Putamen (tissue), 1 donor: Measurements from ENCODE around the gene RHOV.

Source experiments
- DNase-seq: peaks from one replicate; pipeline ENCODE4 v3.0.0-alpha.2; 2016; ENCODE audit warnings: low spot score

The RHOV gene

GRCh38 chr15:40873694-40874561, at the start of gene RHOV:
Gene RHOV (minus strand): TSS chr15:40874234. CDS start chr15:40874139, 95 bp downstream.
- no peak for DNase-seq

GRCh38 chr15:40923551-40923950, 49.5 kb upstream of the RHOV start:
- no peak for DNase-seq

- no peak for DNase-seq
Observed at GRCh38 chr15:40922608-40923005, 48.6 kb upstream of the RHOV start.

GRCh38 chr15:40921949-40922607, 48.0 kb upstream of the RHOV start:
- DNase-seq, result no peak

GRCh38 chr15:40918799-40919392, 44.9 kb upstream of the RHOV start:
- no peak for DNase-seq

GRCh38 chr15:40918146-40918798, 44.2 kb upstream of the RHOV start:
- no peak for DNase-seq

- DNase-seq, result no peak
Observed at GRCh38 chr15:40917585-40917984, 43.6 kb upstream of the RHOV start.

GRCh38 chr15:40915679-40916078, 41.6 kb upstream of the RHOV start:
- DNase-seq, result no peak

GRCh38 chr15:40915116-40915661, 41.2 kb upstream of the RHOV start:
- DNase-seq, result no peak

- DNase-seq, result no peak
Observed at GRCh38 chr15:40914486-40914885, 40.5 kb upstream of the RHOV start.

- DNase-seq, result no peak
Observed at GRCh38 chr15:40914013-40914412, 40.0 kb upstream of the RHOV start.

- DNase-seq, result no peak
Observed at GRCh38 chr15:40912478-40912877, 38.4 kb upstream of the RHOV start.

GRCh38 chr15:40911693-40912092, 37.7 kb upstream of the RHOV start:
- no peak for DNase-seq

- DNase-seq, result no peak
Observed at GRCh38 chr15:40911141-40911540, 37.1 kb upstream of the RHOV start.

- no peak for DNase-seq
Observed at GRCh38 chr15:40909662-40910630, 35.9 kb upstream of the RHOV start.

GRCh38 chr15:40908095-40908494, 34.1 kb upstream of the RHOV start:
- DNase-seq, result no peak

- no peak for DNase-seq
Observed at GRCh38 chr15:40906991-40907802, 33.2 kb upstream of the RHOV start.

- peak; percentile 73 for DNase-seq
Observed at GRCh38 chr15:40906091-40906990, 32.3 kb upstream of the RHOV start.
